HepG2 (cell line): ENCODE results near the gene PACRGL. TPM values are rescaled to one million over a fixed set of nuclear protein-coding genes. Genes with fewer than 3 reads are reported as not detected.

Experiments
- AGO2 ChIP-seq: fragments of 200-400 bp; formaldehyde crosslinking; optimal IDR thresholded peaks from 2 replicates; pipeline ENCODE3; 2017; ENCODE audit warnings: mild to moderate bottlenecking, low read depth, low read length, moderate library complexity
- DMAP1 ChIP-seq: IDR thresholded peaks from 2 replicates; pipeline ENCODE4 v1.6.1; 2016
- FIP1L1 ChIP-seq: fragments of 200-400 bp; formaldehyde crosslinking; IDR thresholded peaks from 2 replicates; pipeline ENCODE4 v1.6.1; 2018; ENCODE audit warnings: low read depth, mild to moderate bottlenecking, low read length, moderate library complexity, borderline replicate concordance; ENCODE audit not compliant: insufficient read depth
- FOXA1 ChIP-seq, 2 experiments: fragments of 450-650 bp in 1 of 2; sonication (generic) in 1 of 2; formaldehyde crosslinking in 1 of 2; IDR thresholded peaks; 2 replicates each; pipeline versions ENCODE4 v1.4.0 to v1.6.1; 2016 to 2020; ENCODE audit warnings: missing genetic modification reagents in 1 of 2
- FOXJ3 ChIP-seq: sonication (generic); formaldehyde crosslinking; IDR thresholded peaks from 2 replicates; pipeline ENCODE4 v1.4.0; 2020; ENCODE audit warnings: missing genetic modification reagents, mild to moderate bottlenecking, borderline replicate concordance
- FOXP1 ChIP-seq, 2 experiments: fragments of 450-650 bp in 1 of 2; IDR thresholded peaks; 2 replicates each; pipeline ENCODE4 v1.6.1; 2017 to 2018; ENCODE audit warnings: antibody characterized with exemption in 1 of 2
- HIVEP1 ChIP-seq: sonication (generic); formaldehyde crosslinking; IDR thresholded peaks from 2 replicates; pipeline ENCODE4 v1.4.0; 2020; ENCODE audit warnings: mild to moderate bottlenecking, missing genetic modification reagents
- HMGA1 ChIP-seq: sonication (generic); formaldehyde crosslinking; conservative IDR thresholded peaks from 2 replicates; pipeline ENCODE4 v1.4.0; 2020; ENCODE audit warnings: missing genetic modification reagents
- IKZF1 ChIP-seq: fragments of 450-650 bp; IDR thresholded peaks from 2 replicates; pipeline ENCODE4 v1.7.1; 2016
- MAF1 ChIP-seq: sonication (generic); formaldehyde crosslinking; IDR thresholded peaks from 2 replicates; pipeline ENCODE4 v1.5.0; 2020; ENCODE audit warnings: missing genetic modification reagents, borderline replicate concordance
- MBD4 ChIP-seq: IDR thresholded peaks from 2 replicates; pipeline ENCODE4 v1.6.1; 2012; ENCODE audit warnings: low read length, inconsistent platforms, borderline replicate concordance
- SP1 ChIP-seq, 2 experiments: fragments of 450-650 bp in 1 of 2; sonication (generic) in 1 of 2; formaldehyde crosslinking in 1 of 2; IDR thresholded peaks; 2 replicates each; pipeline versions ENCODE4 v1.4.0 to v1.6.1; 2016 to 2020; ENCODE audit warnings: missing genetic modification reagents in 1 of 2
- ZC3H13 ChIP-seq: sonication (generic); formaldehyde crosslinking; IDR thresholded peaks from 2 replicates; pipeline ENCODE4 v1.8.1; 2023; ENCODE audit warnings: mild to moderate bottlenecking, missing genetic modification reagents, moderate library complexity
- ZFP1 ChIP-seq: IDR thresholded peaks from 2 replicates; pipeline ENCODE4 v1.6.1; 2016
- ZNF260 ChIP-seq: sonication (generic); formaldehyde crosslinking; IDR thresholded peaks from 2 replicates; pipeline ENCODE4 v1.4.0; 2020; ENCODE audit warnings: missing genetic modification reagents, low read depth, mild to moderate bottlenecking, borderline replicate concordance
- ZNF333 ChIP-seq: sonication (generic); formaldehyde crosslinking; IDR thresholded peaks from 2 replicates; pipeline ENCODE4 v1.4.0; 2020; ENCODE audit warnings: mild to moderate bottlenecking, missing genetic modification reagents, borderline replicate concordance
- ZNF496 ChIP-seq: sonication (generic); formaldehyde crosslinking; IDR thresholded peaks from 2 replicates; pipeline ENCODE4 v1.8.1; 2023; ENCODE audit warnings: mild to moderate bottlenecking, moderate library complexity, missing genetic modification reagents; ENCODE audit not compliant: insufficient replicate concordance
- polyA plus RNA-seq, 8 experiments: library from polyadenylated mRNA; depleted of rRNA in 3 of 8; stranded (reverse) in 7 of 8; unstranded in 1 of 8; fragments of >200 nt; fragmentation: Illumina TruSeq in 4 of 8; extraction: Trizol in 4 of 8; gene quantifications; 2 replicates each; pipeline versions ENCODE4 v1.2.1 to v1.2.3, GENCODE V29; 2011 to 2016; ENCODE audit warnings: low read depth in 4 of 8, missing spikeins in 1 of 8, mixed read lengths in 1 of 8; ENCODE audit not compliant: insufficient read depth in 1 of 8
- total RNA-seq, 5 experiments: library from RNA; depleted of rRNA; stranded (reverse); fragments of >200 nt; fragmentation: Illumina TruSeq; extraction: Trizol; gene quantifications; 2 replicates each; pipeline ENCODE4 v1.2.3, GENCODE V29; 2016; ENCODE audit warnings: low read depth in 1 of 5
- TF ChIP-seq, protein P1 (sequence below): sonication (generic); formaldehyde crosslinking; IDR thresholded peaks from 2 replicates; pipeline ENCODE4 v1.4.0; 2020; ENCODE audit warnings: missing genetic modification reagents, mild to moderate bottlenecking, borderline replicate concordance
- TF ChIP-seq, protein P2 (sequence below): sonication (generic); formaldehyde crosslinking; IDR thresholded peaks from 2 replicates; pipeline ENCODE4 v1.5.0; 2020; ENCODE audit warnings: missing genetic modification reagents
- TF ChIP-seq, protein P3 (sequence below): sonication (generic); formaldehyde crosslinking; IDR thresholded peaks from 2 replicates; pipeline ENCODE4 v1.4.0; 2020; ENCODE audit warnings: missing genetic modification reagents
- TF ChIP-seq, protein P4 (sequence below): sonication (generic); formaldehyde crosslinking; IDR thresholded peaks from 2 replicates; pipeline ENCODE4 v1.9.0; 2022; ENCODE audit warnings: low read depth, missing genetic modification reagents

Gene PACRGL
- total and polyA plus RNA-seq, 2 of the 13 experiments (the other 11 are each of a cell fraction or from before 2014, with no cell fraction given) = 5.8 to 15.1 TPM

DNA sequence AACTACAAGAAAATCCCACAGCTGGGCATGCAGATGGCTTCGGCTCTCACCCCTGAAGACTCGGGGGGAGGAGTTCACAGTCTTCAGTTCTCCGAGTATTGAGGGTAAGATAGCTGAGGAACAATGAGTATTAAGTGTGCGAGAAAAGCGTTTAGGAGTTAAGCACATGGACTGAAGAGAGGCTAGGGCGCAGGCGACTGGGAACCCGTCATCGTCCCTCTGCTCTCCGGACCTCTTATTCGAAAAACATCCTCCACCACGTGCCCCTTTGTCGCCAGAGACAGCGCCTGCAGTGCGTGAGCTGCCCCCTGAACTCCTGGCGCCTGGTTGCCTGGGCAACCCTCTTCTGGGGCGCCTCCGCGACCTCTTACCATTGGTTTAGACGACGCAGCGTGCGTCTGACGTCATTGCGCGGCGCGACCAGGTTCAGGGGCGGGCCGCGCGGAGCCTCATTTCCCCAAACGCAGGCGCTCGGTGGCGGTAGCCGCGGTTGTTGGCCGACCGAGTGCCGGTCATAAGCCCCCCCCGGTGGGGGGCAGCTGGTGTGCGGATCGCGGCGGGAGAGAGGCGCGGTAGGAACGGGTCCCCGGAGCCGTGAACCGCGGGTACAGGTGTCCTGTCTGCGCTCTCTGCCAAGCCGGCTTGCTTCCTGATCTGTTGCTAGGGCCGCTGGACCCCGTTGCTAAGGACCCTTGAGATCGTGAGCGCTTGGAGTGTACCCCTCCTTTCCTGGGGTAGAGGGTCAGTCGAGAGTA lies at the start of gene PACRGL (continued):
- TF ChIP-seq, protein P1, sequence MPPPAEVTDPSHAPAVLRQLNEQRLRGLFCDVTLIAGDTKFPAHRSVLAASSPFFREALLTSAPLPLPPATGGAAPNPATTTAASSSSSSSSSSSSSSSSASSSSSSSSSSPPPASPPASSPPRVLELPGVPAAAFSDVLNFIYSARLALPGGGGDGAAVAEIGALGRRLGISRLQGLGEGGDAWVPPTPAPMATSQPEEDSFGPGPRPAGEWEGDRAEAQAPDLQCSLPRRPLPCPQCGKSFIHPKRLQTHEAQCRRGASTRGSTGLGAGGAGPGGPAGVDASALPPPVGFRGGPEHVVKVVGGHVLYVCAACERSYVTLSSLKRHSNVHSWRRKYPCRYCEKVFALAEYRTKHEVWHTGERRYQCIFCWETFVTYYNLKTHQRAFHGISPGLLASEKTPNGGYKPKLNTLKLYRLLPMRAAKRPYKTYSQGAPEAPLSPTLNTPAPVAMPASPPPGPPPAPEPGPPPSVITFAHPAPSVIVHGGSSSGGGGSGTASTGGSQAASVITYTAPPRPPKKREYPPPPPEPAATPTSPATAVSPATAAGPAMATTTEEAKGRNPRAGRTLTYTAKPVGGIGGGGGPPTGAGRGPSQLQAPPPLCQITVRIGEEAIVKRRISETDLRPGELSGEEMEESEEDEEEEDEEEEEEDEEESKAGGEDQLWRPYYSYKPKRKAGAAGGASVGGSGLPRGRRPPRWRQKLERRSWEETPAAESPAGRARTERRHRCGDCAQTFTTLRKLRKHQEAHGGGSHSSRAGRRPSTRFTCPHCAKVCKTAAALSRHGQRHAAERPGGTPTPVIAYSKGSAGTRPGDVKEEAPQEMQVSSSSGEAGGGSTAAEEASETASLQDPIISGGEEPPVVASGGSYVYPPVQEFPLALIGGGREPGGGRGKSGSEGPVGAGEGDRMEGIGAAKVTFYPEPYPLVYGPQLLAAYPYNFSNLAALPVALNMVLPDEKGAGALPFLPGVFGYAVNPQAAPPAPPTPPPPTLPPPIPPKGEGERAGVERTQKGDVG (CRISPR knock-in tag) = no peak
- TF ChIP-seq, protein P2, sequence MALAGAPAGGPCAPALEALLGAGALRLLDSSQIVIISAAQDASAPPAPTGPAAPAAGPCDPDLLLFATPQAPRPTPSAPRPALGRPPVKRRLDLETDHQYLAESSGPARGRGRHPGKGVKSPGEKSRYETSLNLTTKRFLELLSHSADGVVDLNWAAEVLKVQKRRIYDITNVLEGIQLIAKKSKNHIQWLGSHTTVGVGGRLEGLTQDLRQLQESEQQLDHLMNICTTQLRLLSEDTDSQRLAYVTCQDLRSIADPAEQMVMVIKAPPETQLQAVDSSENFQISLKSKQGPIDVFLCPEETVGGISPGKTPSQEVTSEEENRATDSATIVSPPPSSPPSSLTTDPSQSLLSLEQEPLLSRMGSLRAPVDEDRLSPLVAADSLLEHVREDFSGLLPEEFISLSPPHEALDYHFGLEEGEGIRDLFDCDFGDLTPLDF (CRISPR knock-in tag) = peak; percentile 52; the same call in 1 of the 2 replicates
- TF ChIP-seq FOXA1 (IDR thresholded peaks at IDR 0.05) = no peak
- TF ChIP-seq FOXA1 (CRISPR knock-in tag; IDR thresholded peaks at IDR 0.05) = no peak
- TF ChIP-seq MAF1 (CRISPR knock-in tag) = no peak
- no peak for TF ChIP-seq ZNF260 (CRISPR knock-in tag)
- TF ChIP-seq FOXJ3 = no peak; the same call in 1 of the 2 replicates
- no peak for TF ChIP-seq FIP1L1
- no peak for TF ChIP-seq ZFP1 (CRISPR knock-in tag)
- peak; percentile 51; the same call in 1 of the 2 replicates for TF ChIP-seq HIVEP1
- TF ChIP-seq IKZF1 = no peak
- no peak for TF ChIP-seq AGO2
- TF ChIP-seq ZNF496 (CRISPR knock-in tag) = no peak
- TF ChIP-seq FOXP1 (IDR thresholded peaks at IDR 0.05) = no peak
- no peak for TF ChIP-seq FOXP1 (CRISPR knock-in tag; IDR thresholded peaks at IDR 0.05)
- TF ChIP-seq MBD4 = no peak
- TF ChIP-seq, protein P3, sequence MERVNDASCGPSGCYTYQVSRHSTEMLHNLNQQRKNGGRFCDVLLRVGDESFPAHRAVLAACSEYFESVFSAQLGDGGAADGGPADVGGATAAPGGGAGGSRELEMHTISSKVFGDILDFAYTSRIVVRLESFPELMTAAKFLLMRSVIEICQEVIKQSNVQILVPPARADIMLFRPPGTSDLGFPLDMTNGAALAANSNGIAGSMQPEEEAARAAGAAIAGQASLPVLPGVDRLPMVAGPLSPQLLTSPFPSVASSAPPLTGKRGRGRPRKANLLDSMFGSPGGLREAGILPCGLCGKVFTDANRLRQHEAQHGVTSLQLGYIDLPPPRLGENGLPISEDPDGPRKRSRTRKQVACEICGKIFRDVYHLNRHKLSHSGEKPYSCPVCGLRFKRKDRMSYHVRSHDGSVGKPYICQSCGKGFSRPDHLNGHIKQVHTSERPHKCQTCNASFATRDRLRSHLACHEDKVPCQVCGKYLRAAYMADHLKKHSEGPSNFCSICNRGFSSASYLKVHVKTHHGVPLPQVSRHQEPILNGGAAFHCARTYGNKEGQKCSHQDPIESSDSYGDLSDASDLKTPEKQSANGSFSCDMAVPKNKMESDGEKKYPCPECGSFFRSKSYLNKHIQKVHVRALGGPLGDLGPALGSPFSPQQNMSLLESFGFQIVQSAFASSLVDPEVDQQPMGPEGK = peak; percentile 44; the same call in 1 of the 2 replicates
- TF ChIP-seq HMGA1 (CRISPR knock-in tag) = no peak
- no peak for TF ChIP-seq SP1 (IDR thresholded peaks at IDR 0.05)
- peak; percentile 33; the same call in 1 of the 2 replicates for TF ChIP-seq SP1 (CRISPR knock-in tag; IDR thresholded peaks at IDR 0.05)
- TF ChIP-seq ZC3H13 = no peak
- peak; percentile 91 for TF ChIP-seq DMAP1 (CRISPR knock-in tag)
- TF ChIP-seq ZNF333 = peak; percentile 54; the same call in 1 of the 2 replicates
- TF ChIP-seq, protein P4, sequence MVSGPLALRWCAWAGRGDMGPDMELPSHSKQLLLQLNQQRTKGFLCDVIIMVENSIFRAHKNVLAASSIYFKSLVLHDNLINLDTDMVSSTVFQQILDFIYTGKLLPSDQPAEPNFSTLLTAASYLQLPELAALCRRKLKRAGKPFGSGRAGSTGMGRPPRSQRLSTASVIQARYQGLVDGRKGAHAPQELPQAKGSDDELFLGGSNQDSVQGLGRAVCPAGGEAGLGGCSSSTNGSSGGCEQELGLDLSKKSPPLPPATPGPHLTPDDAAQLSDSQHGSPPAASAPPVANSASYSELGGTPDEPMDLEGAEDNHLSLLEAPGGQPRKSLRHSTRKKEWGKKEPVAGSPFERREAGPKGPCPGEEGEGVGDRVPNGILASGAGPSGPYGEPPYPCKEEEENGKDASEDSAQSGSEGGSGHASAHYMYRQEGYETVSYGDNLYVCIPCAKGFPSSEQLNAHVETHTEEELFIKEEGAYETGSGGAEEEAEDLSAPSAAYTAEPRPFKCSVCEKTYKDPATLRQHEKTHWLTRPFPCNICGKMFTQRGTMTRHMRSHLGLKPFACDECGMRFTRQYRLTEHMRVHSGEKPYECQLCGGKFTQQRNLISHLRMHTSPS (CRISPR knock-in tag) = no peak
